GM19023 (cell line): ENCODE measurements around the gene TK2.
"Not testable (repeated sequence)": the region's sequence is repeated elsewhere in the genome, so short reads cannot be mapped to it uniquely, and the experiment has no call there.

Experiments
- ATAC-seq: cut with Tn5 transposase; IDR thresholded peaks from one replicate; pipeline ENCODE4 v1.9.1; 2021; ENCODE audit warnings: mild to moderate bottlenecking, moderate library complexity; ENCODE audit not compliant: unreplicated experiment

The TK2 gene

DNA sequence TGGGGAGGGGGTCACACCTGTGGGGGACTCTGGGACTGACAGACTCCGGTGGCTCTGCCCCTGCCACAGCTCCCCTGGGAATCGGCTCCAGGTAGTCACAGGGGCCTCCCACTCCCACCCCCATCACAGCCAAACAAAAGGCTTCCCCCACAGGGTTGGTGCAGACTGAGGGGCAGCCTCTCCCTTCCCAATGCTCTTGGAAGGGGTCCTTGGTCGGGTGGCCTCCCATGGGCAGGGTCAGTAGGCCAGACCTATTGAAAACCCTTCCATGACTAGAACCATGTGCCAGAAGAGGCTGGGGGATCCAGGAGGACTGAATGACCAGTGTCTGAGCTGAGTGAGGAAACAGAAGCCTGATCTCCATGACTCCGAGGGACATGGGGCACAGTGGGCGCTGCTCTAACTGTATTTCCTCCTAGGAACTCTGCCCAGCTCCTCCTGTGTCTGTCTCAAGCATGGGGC lies 28.6 kb downstream of the TK2 start:
- no peak for ATAC-seq

DNA sequence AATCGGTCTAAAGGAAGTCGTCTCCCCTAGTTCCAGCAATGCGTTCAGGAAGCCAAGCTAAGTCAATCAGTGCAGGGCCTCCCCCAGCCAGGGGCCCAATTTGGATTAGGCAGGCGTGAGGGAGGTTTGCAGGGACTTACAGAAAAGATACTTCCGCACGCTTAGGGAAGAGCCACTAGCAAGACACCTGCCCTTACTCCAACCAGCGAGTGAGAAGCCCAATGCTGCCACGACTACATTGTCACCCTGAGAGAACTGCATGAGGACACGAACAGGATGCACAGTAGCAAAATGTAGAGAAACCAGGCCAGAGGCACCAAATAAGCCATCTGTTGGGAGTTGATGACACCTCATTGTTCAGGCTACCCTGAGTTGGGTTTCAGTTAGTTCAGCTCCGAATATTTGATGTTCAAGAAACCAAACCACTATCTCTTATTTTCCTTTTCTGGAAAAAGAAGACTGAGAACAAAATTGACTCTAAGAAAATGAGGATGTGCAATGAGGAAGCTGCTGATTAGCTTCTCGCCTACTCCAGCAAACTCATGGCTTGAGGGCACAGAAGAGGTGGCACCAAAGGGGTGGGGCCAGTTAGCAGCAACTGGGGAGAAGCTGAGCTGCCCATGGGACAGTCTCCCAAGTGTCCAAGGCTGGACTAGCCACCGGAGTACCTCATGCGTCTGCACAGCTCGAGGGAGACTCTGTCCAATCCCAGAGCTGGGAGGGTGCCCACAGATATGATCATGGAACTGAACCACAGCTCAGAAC lies 29.3 kb downstream of the TK2 start:
- no peak for ATAC-seq

DNA sequence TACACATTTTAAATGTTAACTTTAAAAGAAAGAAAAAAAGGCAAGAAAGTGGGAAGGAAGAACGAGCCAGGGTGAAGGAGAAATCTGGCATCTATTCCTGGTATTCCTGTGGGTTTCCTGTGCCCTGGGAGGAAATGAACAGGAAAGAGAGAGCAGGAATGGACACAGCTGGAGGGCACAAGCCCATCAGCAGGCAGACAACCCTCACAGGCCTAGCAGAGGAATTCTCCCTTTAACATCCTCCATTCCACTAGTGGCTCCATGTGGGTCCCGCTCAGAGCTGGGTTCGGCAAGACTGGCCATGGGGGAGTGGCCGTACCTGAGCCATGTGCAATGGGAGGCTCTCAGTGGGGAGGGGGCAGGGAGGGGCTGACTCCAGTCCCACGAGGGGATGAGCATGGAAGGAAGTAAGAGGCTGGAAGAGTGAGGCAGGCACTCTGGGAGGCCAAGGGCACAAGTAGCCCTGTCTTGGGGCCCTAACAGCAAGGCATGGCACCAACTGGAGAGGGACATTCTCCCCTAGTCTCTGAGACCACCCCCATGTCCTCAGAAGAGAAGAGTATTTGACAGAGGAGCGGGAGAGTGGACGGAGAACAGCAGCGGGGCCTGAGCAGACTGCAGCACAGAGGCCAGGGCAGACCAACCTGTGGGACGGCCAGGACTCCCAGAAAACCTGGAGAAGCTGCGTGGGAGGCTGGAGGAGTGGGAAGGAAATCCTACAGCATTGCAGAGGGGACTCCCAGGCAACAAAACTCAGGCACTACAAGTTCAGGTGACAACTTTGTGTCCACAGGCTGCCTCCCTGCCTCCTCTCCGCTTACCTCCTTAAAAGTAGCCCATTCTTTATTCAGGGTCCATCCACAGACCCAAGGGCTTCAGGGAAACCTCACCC lies 30.2 kb downstream of the TK2 start:
- no peak for ATAC-seq

DNA sequence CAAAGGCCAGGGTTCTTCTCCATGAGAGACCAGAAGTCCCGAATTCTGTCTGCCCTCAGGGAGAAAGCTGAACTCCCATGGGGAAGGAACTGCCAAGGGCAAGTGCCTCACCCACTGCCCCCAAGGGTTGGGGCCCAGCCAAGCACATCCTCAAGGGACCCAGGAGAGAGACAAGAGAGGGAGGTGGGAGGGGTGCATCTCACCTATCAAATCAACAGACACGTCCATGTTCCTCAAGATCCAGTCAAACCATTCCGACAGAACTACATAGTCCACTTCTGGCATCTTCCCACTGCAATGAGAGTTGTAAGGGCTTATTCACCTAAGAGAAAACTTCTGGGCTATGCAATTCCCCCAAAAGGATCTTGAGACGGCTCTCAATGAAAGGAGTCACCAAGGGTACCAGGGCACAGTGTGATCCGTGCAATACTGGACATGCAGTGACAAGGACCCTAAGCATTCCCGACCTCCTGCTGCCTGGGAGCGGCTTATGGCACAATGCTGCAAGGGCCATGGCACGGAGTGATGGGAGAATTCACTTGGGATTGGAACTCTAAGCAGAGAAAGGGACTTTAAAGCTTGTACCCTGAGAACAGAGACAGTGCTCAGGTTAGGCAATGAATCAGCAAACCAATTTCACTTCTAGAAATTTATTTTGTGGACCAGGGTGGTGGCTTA lies 32.2 kb downstream of the TK2 start:
- no peak for ATAC-seq

DNA sequence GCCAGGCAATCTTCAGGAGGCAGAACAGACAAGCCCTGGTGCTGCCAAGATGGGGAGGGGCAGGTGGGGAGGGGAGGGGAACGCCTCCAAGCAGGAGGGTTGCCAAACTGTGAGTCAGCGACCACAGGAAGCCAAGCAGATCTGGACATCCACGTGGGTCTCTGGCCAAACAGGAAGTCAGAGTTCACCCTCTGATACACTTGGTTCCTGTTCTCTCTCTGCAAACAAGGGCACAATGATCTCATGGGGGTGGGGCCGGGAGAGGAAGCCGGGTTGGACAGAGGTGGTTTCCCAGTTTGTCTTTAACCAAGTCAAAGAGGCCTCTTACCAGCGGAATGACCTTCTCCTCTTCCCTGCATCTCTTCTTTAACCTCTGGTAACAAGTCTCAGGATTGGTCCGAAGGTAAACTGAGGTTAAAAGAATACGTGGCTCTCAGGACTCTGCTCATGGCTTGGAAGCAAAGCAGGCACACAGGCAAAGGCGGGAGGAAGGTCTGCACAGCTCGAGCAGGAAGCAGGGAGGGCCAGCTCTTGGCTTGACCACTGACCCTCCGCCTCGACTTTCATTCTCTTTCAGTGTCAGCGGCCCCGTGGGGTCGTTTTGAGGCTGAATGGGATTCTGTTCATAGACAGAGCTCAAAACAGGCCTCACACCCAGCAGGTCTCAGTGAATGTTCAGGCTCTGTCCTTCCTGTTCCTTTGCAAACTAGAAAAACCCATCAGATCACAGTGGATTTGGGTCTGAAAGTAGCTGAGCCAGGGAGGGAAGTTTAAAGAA lies 32.9 kb downstream of the TK2 start:
- peak; percentile 98 for ATAC-seq

DNA sequence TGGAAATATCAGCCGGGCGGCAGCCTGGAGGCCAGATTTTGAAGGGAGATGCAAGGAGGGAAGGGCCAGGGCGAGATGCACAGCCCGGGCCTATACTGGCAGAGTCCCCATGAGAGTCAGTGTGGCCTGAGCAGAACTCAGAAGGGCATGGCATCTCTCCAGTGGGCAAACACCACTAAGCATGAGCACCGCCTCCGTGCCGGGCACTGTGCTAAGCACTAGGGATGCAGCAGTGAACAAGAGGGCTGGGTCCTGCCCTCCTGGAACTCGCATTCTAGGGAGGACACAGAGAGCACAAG lies 33.5 kb downstream of the TK2 start:
- no peak for ATAC-seq

DNA sequence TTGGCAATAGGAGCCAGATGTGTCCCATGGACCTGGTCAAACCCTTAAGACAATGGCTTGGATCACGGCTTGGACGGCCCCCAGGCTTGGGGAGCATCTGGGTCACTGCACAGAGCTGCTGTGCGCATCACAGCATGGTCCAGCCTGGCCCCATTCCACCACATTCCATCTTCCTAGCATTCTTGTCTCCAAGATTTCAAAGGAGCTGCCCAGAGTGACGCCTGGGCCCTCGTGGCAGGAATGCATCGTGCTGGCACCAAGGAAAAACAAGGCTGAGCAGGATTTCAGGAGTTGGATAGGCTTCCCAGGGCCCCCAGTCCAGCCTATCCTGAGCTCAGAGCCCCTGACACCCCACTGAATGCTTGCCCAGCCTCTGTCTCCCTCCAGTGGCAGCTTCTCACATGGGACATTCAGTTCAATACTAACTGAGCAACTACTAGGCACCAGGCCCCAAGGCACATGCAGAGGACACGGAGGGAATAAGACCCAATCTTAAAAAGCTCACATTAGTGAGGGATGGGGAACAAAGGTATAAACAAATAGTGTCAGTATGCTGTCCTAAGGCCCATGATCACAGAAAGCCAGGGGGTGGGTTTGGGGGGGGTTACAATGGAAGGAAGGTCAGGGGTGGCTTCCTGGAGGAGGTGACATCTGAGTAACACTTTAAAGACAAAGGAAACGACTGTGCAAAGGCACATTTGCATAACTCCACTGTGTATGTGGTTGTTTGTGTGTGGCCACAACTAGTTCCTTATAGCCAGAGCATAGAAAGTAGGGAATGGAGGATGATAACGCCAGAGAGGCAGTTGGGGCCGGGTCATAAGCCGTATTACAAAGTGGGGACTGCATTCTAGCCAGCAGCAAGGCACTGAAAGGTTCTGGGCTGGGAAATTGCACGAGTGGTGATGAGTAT lies 34.1 kb downstream of the TK2 start:
- no peak for ATAC-seq

DNA sequence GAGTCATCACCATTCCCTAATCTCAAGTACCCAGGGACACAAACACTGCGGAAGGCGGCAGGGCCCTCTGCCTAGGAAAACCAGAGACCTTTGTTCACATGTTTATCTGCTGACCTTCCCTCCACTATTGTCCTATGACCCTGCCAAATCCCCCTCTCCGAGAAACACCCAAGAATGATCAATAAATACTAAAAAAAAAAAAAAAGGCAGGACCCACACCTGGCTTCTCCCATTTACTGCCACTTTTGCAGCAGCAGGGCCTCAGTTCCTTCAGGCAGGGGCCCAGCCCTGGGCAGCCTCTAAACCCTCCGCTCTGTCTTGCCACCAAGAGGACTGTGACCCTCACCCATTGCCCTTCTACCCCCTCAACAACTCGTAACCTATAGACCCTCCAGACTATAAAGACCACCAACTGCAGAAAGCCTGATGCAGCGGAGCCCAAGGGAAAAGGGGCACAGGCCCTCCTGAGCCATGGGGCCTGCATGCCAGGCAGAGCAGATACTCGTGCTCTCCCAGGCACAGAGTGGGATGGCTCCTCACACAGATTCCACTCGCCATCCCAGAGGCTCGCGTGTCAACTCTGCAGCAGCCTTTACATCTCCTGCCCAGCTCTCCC lies 34.8 kb downstream of the TK2 start:
- ATAC-seq: not testable (repeated sequence)

DNA sequence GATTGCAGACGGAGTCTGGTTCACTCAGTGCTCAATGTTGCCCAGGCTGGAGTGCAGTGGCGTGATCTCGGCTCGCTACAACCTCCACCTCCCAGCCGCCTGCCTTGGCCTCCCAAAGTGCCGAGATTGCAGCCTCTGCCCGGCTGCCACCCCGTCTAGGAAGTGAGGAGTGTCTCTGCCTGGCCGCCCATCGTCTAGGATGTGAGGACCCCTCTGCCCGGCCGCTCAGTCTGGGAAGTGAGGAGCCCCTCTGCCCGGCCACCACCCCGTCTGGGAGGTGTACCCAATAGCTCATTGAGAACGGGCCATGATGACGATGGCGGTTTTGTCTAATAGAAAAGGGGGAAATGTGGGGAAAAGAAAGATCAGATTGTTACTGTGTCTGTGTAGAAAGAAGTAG lies 35.5 kb downstream of the TK2 start:
- ATAC-seq: not testable (repeated sequence)

DNA sequence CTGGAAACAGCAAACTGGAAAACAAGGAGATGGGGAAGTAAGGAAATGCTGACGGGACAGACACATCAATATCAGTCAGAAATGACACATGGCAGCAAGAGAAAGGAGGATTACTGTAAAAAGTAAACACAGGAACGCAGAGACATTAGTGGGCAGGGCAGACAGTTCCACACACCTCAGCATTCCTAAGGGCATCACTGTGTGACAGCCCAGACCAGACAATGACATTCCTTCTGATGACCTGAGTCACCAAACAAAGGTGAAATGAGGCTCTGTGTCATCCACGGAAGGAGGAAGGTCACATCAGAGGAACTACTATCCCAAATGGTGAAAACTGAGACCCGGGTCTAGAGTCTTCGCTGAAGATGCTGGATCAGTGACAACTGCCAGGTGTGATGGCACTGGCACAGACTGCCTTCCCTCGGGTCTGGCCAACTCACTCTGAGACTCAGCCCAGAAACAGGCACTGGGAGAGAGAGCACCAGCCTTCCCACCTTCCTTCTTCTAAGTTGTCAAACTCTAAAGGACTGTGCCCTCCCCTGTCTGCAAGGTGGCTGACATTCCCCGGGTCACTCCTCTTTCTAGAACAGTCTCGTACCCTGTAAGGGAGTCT lies 36.7 kb downstream of the TK2 start:
- no peak for ATAC-seq

DNA sequence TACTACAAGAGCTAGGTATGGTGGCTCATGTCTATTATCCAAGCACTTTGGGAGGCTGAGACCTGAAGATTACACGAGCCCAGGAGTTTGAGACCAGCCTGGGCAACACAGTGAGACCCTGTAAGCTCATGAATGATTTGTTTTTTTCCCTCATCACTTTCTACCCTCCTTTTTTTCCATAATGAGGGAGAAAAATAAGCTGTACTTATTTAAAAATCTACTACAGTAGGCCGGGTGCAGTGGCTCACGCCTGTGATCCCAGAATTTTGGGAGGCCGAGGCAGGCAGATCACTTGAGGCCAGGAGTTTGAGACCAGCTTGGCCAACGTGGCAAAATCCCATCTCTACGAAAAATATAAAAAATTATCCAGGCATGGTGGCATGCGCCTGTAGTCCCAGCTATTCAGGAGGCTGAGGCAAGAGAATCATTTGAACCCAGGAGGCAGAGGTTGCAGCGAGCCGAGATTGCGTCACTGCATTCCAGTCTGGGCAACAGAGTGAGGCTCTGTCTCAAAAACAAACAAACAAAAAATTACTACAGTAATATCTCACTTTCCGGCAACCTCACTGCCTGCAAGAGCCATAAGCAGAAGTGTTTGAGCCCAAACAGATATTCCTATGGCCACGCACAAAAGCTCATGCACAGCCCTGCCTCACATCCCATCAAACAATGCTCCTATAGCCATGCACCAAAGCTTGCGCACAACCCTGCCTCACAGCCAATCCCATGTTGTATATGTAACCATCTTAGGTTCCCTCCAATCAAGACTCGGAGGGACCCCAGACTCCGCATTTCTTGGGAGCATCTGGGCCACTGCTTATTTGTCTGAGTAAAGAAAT lies 37.4 kb downstream of the TK2 start:
- no peak for ATAC-seq

DNA sequence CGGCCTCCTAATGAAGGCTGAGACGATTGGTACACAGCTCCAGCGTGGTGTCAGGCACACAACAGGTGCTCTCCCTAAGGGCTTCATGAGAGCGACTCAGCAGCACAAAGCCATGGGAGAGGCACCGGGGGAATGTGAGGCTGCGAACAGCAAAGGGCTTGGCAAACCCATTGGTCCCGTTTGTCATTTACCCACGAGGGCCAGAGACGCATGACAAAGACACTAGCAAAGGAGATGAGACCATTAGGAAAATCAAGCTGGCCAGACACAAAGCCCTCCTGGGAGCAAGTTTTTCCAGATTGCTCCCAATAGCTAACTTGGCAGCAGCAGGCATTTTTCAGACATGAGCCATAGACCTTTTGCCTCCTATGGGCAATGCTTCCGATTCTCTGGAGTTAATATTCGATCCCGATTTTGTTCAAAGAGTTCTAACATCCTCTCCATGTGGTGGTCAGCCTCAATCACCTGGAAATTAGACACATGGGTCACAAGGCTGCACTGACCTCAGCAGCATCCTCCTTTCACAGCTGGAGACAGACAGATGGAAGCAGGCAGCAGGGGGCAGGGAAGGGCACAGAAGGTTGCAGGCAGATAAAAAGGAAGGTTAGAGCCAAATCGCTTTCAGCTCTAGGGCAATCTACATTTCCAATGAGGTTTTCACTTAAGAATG lies 38.2 kb downstream of the TK2 start:
- no peak for ATAC-seq

DNA sequence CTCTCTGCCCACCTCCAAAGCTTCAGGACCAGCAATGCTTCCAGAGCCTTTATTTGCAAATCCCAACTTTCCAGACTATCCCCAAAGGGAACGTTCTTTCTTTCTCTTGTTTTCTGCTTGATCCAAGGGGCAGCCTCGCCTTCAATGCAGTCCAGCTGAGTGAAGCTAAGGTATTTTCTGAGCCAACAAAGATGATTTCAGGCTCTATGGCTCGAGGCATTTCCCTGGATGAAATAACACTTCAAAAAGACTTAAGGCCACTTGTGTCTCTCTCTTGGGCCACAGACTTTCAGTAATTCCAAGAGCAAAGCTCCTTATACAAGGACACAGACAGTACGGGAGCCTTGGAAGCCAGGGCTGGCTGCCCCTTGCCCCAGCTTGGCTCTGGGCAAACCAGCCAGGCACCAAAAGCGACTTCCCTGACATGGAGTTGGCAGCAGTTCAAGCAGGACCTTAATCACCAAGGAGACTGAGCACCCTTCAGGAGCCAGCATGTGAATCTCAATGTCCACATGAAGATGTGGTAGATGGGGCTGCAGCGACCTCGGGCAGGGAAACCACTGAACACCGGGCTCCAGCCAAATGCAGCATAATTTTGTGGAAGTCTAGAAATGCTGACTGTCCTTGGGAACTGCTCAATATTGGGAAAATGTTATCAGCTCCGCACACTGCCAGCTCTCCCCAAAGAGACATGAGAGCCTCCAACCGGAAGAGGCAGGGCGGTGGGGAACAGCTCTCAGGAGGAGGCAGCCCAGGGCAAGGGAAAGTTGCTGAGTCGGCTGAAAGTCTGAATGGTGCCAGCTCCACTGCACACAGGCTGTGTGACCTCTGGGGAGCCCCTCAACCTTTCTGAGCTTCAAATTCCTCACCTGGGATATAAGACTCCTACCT lies 39.0 kb downstream of the TK2 start:
- no peak for ATAC-seq

DNA sequence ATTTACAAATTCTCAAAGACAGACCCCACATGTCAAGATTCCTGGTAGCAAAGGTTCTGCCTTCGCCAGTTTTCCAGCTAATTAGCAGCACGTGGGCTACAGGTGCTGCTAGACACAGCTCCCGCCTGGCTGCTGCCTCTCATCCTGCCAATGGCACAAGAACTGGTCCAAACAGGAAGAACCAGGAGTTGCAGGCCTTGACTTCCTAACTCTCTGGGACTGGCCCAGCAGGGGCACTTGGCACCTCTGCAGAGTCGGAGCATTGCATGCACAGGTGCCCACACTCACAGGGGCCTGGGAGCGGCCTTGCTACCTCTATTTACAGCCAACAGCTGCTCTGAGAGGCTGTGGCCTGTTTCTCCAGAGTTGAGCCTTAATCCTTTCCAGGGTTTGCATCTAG lies 39.6 kb downstream of the TK2 start:
- ATAC-seq: no peak

DNA sequence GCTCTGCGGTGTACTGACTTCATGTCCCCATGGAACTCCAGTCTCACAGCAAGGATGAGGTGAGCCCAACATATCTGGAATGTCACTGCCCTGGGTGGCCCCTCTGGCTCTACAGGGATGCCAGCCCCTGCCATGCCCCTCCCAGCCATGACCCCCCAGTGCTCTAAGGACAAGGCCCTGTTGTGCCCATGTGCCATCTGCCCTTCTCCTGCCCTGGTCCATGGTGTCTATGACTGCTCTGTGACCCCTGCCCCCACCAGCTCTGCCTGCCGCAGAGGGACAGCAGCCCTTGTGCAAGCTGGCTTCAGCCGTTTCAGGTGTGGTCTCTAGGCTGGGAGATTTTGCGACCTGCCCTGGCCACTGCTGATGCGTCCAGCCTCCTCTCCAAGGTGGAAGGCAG lies 40.3 kb downstream of the TK2 start:
- no peak for ATAC-seq

DNA sequence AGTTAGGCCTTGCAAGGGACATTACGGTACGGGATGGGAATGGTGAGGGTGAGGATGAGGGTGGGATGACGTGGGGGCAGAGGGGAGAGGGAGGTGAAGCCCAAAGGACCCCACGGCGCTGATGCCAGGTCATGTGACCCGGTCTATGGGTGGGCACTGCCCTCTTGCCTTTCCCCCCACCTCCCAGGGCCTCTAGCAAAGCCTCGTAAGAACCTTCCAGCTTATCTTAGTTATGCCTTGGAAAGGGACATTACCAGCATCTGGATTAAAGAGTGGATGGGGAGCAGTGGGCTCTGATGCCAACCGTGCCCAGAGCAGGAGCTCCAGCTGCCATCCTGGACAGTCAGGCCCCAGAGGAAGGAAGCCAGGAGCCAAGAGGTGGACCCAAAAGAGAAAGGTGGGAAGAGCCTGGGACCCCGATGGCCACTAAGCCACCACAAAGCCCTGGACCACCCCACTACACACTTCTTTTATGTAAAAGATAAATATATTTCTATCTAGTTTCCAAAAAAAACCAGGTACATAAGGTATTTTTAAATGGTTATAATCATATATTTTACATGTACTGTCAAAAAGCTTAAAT lies 40.9 kb downstream of the TK2 start:
- ATAC-seq: no peak
